ENCODE measurements around the gene GIPC1.

Gene GIPC1

DNA sequence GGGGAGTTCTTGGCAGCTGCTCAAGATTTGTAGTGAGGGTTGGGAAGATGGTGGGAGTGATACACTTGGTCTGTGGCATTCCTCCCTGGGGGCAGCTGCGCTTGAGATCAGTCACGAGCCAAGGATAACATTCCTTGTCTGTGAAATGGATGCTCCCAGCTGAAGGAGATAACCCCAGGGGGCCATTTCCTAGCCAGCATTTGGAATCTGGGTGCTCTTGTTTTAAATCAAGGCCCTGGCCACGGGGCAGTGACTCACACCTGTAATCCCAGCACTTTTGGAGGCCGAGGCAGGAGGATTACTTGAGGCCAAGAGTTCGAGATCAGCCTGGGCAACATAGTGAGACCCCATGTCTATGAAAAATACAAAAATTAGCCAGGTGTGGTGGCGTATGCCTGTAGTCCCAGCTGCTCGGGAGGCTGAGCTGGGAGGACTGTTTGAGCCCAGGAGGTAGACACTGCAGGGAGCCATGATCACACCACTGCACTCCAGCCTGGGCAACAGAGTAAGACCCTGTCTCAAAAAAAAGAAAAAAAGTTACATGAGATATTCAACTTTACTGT, 58.3 kb downstream of the GIPC1 start:
- no peak for DNase-seq (ENCODE audit: low read depth, low spot score)

DNA sequence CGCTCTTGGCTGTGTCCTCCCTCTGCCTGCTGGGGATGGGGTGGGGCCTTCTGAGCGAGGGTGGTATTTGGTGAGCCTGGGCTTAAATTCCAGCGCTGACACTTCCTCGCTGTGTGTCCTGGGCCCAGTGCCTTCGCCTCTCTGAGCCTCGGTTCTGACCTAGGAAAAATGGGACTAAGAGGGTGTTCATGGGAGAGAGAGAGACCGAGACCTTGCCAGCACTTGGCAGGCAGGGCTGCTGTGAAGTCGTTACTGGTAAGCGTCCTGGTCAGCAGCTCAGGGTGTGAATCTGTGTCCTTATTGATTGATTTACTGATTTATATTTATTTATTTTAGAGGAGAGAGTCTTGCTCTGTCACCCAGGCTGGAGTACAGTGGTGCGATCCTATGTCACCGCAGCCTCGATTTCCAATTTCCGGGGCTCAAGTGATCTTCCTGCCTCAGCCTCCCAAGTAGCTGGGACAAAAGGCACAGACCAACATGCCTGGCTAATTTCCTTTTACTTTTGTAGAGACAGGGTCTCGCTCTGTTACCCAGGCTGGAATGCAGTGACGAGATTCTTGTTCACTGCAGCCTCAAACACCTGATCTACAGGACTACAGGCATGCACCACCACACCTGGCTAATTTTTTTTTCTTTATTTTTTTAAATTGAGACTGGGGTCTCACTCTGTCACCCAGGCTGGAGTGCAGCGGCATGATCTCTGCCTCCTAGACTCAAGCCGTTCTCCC, 60.4 kb downstream of the GIPC1 start:
- no peak for DNase-seq (ENCODE audit: low read depth, low spot score)

- no peak for DNase-seq (ENCODE audit: low read depth, low spot score)
Observed at GRCh38 chr19:14434543-14435319, 61.2 kb downstream of the GIPC1 start.

DNA sequence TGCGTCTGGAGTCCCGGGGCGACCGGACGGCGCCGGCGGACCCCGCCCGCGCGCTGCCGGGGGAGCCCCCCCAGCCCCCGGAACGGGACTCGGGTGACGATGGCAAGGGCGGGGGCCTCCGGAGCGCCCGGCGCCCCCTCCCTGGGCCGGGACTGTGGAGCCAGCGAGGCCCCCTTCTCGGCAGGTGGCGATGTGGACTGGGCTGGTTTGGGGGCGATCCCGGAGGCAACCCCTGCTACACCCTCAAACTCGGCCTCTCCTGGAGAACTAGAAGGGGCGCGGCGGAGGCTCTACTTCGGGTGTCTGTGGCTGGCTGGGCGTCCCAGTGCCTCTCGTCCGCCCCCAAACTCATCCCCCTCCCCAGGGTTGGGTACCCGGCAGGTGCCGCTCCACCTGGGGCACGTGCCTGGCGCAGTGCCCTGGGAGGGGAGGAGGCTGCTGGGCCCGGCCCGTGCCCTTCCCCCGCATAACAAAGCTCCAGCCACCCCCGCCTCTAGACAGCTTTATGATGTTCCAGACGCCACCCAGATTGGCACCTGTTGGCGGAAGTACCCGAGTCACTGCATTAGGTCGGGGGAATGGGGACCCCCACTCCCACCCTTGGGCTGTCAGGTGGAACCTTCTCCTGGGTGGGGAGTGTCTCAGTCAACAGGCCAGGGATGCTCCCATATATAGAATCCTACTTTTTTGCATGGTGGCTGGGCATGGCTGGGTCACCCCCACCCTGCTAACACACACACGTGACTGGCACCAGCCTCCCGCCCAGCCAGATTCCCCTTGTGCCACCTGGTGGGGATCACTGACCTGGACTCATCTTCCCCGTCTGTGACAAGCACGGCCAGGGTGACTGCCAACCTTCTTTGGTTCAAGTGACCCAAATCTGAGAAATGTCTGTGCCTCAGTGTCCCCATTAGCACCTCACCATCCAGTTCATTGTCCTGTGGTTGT, 62.1 kb downstream of the GIPC1 start:
- DNase-seq (ENCODE audit: low read depth, low spot score) = no peak

DNA sequence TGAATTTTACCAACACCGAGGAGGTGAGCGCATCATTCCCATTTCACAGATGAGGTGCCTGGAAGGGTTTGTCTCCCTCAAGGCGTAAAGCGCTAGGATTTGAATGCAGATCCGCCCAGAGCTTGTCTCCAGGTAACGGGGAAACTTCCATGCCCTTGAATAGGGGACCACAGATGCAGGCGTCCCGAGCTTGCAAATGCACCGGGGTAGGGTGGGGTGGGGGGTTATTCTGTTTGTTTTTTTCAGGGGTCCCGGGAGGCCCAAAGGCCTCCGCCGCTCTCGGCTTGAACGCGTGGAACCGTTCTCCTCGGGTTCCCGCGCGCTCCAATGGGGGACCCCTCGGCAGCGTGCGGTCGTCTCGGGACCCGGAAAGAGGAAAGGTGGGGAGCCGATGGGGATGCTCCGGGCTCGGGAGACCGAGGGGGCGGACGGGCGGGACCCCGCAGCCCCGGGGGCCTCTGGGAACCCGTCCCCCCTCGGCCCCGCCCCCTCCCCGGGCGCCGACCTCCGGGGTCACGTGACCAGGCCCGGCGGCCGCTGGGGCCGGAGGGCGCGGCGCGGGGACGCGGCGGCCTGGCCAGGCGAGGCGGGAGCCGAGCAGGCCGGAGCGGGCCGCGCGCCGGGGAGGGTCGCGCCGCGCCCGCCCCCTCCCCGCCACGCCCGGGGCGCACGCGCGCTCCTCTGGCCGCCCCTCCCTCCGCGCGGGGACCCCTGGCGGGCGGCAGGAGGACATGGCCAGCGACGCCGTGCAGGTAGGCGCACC, 63.0 kb downstream of the GIPC1 start, which contains the start of gene PKN1:
Gene PKN1, plus strand, starts transcription at position 516 of the 763 bp plus-strand sequence. Its CDS starts 216 bp downstream, at position 732.
- no peak for DNase-seq (ENCODE audit: low read depth, low spot score)

DNA sequence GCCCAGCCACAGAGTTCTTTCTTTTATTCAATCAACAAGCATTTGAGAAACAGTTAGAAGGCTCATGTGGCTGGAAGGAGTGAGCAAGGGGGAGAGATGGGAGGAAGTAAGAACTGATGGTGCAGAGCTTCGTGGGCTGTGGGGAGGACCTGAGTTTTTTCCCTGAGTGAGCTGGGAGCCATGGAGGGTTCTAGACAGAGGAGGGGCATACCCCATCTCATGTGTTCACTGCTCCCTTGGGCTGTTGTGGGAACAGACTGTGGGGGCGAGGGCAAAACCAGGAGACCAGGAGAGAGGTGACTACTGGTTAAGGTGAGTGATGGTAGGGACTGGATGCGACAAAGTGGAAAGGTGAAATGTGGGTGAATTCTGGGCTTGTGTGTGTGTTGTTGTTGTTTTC, 65.2 kb downstream of the GIPC1 start:
- no peak for DNase-seq (ENCODE audit: low read depth, low spot score)

GRCh38 chr19:14428882-14429416, 67.0 kb downstream of the GIPC1 start:
- DNase-seq (ENCODE audit: low read depth, low spot score) = no peak
